Activated T-helper 9 cell treated with anti-CD3 and anti-CD28 coated beads, Interleukin-2, amount 50 U/mL, for 16 hours (primary cell): ENCODE data around the gene TPM4.
"Not testable (repeated sequence)": the region's sequence is repeated elsewhere in the genome, so short reads cannot be mapped to it uniquely, and the experiment has no call there.

ENCODE experiments used
- DNase-seq: peaks from one replicate; pipeline ENCODE4 v3.0.0-alpha.2; 2020; ENCODE audit warnings: low read depth

TPM4 gene

GRCh38 chr19:16073481-16073880, 2.8 kb upstream of the TPM4 start:
- no peak for DNase-seq

GRCh38 chr19:16073988-16074387, 2.3 kb upstream of the TPM4 start:
- no peak for DNase-seq

- no peak for DNase-seq
These were observed 1.6 kb upstream of the TPM4 start for GRCh38 chr19:16074488-16075365.

GRCh38 chr19:16075430-16076153, 703 bp upstream of the TPM4 start:
- DNase-seq, result no peak

- DNase-seq, result no peak
These were observed 790 bp downstream of the TPM4 start for GRCh38 chr19:16076958-16077611.

GRCh38 chr19:16077984-16078758, 1.9 kb downstream of the TPM4 start:
- DNase-seq, result no peak

- peak; percentile 52 for DNase-seq
These were observed 2.7 kb downstream of the TPM4 start for GRCh38 chr19:16078759-16079707.

- DNase-seq, result no peak
These were observed 7.9 kb downstream of the TPM4 start for GRCh38 chr19:16084067-16084685.

- DNase-seq, result no peak
These were observed 8.8 kb downstream of the TPM4 start for GRCh38 chr19:16085115-16085514.

GRCh38 chr19:16087404-16087803, 11.1 kb downstream of the TPM4 start:
- not testable (repeated sequence) for DNase-seq

- no peak for DNase-seq
These were observed 11.6 kb downstream of the TPM4 start for GRCh38 chr19:16087940-16088339.

- DNase-seq, result no peak
These were observed 12.2 kb downstream of the TPM4 start for GRCh38 chr19:16088351-16089009.

GRCh38 chr19:16089010-16089846, 12.9 kb downstream of the TPM4 start:
- no peak for DNase-seq

- no peak for DNase-seq
These were observed 15.5 kb downstream of the TPM4 start for GRCh38 chr19:16091546-16092475.

GRCh38 chr19:16094360-16095070, 18.2 kb downstream of the TPM4 start:
- DNase-seq, result no peak

GRCh38 chr19:16095071-16095571, 18.8 kb downstream of the TPM4 start:
- no peak for DNase-seq
